GM10847 (cell line): ENCODE measurements around the gene TMEM200B.

Experiments used
- POLR2A ChIP-seq: IDR thresholded peaks from 2 replicates; pipeline ENCODE4 v1.6.1; 2011; ENCODE audit not compliant: insufficient read length; ENCODE audit errors: extremely low read depth

Gene TMEM200B

DNA sequence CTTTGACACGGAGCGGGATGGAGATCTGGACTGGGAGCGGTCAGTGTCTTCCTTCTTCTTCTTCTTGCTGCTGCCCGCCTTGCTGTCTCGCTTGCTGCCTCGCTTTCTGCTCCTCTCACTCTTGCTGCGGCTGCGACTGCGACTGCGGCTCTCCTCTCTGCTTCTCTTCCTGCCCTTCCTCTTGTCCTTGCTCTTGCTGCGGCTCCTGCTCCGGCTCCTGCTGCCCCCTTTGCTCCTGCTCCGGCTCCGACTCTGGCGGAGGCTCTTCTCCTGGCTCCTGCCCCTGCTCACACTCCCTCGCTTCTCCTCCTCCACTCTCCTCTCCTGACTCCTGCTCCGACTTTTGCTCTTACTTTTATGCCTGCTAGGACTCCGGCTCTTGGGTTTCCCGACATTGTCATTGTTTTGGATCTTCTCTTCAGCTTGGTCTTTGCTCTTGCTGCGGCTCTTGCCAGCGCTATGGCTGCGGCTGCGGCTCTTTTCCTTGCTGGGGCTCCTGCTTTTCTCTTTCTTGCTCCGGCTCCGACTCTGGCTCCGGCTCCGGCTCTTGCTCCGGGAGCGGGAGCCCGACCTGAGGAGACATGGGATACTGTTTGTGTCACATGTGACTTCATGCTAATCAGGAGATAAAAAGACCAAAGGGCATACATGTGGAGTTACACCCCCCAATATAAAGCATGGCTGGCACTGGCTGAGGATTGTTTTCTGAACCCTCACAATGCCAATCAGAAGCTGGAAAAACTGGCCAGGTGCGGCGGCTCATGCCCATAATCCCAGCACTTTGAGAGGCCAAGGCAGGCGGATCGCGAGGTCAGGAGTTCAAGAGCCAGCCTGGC lies 25.2 kb upstream of the TMEM200B start:
- TF ChIP-seq POLR2A, result no peak

DNA sequence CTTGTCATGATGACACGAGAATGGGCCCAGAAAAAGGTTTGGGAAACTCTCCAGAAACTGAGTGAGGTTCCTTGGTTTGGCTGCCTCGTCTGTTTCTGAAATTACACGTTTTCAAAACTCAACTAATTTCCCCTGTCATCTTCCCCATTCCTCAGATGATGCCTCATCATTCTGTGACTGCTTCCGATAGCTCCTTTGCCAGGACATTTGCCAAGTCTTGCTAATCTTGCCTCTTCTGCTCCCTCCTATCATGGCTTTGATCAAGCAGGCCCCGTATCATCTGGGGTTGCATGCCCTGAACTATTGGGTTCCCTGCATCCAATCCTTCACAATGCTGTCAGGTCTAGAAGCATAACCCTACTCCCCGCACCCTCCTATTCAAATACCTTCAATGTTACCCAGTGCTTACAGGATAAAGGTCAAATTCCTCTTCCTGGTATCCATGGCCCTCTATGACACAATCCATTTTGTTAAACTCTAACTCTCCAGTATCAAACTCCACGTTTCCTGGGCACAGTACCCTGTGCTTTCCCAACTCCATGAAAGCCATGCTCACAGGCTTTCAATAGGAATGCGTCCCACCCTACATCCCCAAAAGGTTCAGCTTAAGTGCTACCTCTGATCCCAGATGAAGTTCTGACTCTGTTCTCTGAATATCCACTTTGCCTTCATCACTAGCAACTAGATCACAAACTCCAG lies 22.2 kb upstream of the TMEM200B start:
- TF ChIP-seq POLR2A, result no peak

DNA sequence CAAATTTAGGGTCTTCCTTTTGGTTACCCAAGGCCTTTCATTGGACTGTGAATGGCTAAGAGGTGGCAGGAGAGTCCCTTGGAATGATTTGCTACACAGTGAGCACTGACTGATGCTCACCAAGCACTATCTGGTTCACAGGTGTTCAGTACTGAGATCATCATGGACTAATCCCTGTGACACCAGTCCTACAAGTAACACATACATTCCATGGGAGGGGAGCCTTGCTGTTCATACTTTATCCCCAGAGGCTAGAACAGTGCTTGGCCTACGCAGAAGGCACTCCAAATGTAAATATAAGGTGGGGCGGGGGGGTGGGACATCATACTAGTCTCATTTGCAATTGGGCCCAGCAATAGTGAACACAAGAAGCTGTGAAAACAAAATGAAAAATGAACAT lies 20.5 kb upstream of the TMEM200B start:
- TF ChIP-seq POLR2A, result no peak

DNA sequence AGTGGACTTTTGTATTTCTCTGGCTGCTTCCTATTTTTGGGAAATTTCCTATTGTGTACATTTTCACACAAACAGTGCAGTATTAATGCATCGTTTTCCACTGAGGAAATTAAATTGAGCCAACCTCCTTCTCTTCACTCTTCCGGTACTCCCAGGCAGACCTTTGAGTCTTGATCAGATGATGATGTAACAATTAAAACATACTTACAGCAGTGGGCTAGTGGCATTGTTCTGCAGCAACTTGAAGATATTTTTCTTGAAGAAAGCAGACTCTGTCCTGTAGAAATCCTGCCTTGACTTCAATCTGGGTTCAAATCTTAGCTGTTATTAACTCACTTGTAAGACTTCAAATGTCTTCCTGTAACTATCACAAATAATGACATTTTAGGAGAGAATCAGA lies 19.0 kb upstream of the TMEM200B start:
- no peak for TF ChIP-seq POLR2A

DNA sequence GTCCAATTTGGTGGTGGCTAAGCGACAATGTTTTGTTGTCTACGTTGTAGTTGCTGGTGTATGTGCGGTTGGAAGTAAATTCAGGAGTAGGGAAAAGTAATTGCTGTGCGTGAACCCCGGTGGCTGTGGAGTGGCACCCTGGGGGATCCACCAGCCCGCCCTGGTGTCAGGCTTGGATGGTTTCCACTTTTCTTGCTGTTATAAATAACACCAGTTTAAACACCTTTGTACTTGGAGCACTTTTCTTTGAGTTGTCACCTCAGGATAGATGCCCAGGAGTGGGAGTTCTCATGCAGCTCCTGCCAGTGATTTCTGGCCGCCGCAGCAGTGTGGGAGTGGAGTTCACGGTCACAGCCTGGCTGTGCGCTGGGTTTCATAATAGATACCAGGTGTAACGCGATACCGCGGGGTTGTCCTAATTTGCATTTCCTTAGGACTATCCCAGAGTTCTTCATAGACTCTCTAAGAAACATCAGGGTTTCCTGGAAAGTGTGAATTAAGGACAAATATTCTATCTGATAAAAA lies 12.8 kb upstream of the TMEM200B start:
- TF ChIP-seq POLR2A, result no peak

DNA sequence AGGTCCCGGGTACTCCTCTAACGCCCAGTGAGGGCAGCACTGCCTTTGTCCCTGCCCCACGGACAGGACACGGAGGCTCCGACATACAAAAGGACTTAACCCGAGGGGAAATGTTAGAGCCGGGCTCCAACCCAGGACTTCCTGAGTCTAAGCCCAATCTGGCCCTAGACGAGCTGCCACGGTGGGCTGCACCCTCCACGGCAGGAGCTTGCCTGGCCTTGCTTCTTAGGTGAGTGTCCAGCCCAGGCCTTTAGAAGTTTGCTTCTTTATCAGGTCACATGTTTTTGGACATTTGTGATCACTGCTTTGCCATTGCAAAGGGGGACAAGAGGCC lies 11.0 kb upstream of the TMEM200B start:
- no peak for TF ChIP-seq POLR2A

DNA sequence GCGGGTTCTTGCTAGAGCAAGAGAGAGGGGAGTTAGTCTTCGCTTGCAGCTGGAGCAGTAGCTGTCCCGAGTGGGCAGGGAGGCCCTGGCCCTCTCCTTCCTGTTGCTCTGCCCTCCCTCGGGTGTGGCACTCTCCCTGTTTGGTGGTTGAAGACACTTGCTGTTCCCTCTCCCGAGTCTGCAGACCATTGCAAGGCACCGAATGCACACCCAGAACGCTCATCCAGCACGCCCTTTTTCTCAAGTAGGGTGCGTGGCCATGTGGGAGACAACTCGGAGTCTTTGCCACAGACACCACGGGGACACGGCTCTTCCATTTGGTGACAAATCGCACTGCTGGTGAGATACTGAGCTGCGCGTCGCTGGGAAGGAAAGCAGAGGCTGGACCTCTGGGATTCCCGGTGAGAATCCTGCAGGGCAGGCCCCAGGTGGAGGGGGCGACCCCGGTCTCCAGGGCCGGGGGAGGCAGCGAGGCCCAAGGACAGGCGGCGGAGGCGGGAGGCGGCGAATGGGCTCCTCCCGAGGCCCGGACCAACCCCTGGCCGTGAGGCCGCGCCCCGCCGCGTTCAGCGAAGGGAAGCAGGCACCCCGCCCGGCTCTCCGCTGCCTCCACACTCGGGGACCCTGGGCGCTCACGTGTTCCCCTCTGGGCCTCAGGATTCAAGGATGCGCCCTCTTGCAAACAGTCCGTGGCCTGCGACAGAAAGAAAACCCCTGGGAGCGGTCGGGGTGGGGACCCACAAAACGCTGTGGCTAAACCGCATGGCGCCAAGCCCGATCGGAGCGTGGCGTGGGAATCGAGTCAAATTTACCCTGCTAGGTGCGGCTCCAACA lies 10.4 kb upstream of the TMEM200B start:
- no peak for TF ChIP-seq POLR2A

DNA sequence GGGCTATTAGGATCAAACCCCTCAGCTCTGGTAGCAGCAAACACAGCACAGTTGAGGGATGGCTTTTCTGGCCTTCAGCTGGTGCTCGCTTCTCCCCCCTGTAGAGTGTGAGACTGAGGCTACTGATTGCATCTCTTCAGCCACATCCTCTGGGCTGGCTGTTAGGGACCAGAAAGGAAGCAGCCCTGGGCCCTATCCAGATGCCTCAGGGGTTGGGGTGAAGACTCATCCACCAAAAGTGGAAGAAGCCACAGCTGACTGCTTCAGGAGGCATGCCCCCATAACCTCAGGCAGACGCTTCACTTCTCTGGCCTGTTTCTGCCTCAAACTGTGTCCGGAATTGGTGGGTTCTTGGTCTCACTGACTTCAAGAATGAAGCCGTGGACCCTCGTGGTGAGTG lies 6.2 kb upstream of the TMEM200B start:
- TF ChIP-seq POLR2A, result no peak

DNA sequence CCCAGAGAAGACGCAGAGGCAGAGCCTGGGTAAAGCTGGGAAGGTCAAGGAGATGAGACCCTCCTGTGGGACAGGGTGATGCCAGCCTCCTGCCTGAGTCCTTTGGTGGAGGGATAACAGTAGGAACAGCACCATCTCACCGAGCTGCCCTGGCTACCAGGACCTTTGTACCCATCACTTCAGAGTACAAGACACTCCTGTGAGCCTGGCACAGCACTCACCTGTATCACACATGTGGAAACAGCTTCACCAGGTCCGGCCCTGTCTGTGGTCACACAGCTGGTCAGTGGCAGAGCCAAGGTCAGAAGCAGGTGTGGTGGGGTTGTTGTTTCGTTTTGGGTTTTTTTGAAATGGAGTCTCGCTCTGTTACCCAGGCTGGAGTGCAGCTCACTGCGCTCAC lies 5.0 kb upstream of the TMEM200B start:
- no peak for TF ChIP-seq POLR2A

DNA sequence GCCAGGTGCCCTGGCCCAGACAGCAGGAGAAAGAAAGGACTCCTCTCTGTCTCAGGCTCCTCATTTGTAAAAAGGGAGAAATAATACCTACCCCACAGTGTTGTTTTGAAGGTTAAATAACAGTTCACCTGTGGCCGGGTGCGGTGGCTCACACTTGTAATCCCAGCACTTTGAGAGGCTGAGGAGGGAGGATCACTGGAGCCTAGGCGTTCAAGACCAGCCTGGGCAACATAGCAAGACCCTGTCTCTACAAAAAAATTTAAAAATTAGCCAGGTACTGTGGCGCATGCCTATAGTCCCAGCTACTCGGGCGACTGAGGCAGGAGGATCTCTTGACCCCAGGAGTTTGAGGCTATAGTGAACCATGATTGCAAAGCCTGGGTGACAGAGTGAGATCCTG lies 2.5 kb upstream of the TMEM200B start:
- no peak for TF ChIP-seq POLR2A

DNA sequence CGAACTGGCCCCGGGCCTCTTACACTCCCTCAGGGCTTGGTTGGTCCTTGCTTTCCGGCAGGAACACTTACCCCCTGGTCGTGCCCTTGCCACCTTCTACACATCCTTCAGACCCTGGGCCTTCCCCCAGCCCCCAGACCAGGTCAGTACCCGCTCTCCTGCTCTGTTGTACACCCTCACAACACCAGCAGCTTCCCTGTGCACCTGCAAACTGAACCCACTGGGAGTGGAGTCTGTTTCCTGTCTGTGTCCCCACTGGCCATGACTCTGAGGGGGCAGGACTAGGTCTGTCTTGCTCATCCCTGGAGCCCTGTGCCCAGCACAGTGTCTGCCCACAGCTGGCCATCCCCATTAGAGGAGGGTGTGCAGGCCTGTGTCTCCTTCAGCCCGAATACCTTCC lies 2.1 kb upstream of the TMEM200B start:
- no peak for TF ChIP-seq POLR2A

DNA sequence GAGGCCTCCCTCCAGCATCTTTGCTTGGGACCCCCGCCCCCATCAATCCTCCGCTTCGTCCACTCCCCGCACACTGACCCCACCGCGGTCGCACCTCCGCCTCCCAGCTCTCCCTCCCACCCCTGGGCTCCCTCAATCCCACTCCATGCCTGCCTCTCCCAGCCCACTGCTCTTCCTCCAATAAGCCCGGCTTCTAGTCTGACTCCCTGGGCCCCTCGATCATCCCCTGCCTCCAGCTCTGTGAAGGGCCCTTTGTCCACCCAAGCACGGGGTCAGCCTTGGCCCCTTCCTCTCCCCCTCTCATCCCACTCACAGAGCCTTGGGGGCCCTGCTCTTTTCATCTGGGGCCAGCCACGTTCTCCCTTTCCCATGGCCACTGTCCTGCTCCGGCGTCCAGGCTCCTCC lies 1.5 kb upstream of the TMEM200B start:
- TF ChIP-seq POLR2A, result no peak

DNA sequence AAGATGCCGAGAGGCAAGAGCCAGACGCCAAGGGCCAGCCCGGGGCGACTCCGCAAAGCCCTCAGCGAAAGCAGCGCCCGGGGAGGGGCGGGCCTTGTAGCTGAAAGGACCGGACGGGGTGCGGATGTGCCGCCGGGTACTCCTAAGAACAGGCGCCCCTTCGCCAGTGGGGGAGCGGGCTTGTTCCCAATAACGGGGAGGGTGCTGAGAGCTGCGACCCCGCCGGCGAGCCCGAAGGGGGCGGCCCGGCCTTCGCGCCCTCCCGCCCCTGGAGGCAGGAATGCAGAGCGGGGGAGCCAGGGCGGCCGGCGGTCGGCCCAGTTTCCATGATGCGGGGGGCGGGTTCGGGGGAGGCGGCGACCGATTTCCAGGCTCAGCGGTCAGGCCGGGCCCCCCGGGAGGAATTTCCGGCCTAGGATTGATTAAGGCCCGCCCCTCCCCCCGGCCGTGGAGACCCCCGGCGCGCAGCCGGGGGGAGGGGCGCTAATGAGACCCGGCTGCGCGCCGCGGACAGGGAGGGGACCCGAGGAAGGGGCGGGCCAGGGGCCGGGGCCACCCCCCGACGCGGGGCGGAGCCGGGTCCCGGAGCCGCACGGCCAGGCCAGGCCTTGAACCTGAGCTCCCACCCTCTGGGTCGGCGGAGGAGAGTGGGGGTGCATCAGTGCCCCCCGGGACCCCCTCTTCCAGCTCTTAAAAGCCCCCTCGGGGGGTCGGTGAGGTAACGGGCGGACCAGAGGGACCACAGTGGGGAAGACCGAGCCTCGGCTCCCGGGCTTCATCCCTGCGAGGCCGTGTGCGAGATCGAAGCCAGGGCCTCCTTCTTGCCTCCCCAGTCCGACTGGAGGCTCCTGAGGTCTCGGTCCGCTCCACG lies 898 bp upstream of the TMEM200B start:
- no peak for TF ChIP-seq POLR2A

DNA sequence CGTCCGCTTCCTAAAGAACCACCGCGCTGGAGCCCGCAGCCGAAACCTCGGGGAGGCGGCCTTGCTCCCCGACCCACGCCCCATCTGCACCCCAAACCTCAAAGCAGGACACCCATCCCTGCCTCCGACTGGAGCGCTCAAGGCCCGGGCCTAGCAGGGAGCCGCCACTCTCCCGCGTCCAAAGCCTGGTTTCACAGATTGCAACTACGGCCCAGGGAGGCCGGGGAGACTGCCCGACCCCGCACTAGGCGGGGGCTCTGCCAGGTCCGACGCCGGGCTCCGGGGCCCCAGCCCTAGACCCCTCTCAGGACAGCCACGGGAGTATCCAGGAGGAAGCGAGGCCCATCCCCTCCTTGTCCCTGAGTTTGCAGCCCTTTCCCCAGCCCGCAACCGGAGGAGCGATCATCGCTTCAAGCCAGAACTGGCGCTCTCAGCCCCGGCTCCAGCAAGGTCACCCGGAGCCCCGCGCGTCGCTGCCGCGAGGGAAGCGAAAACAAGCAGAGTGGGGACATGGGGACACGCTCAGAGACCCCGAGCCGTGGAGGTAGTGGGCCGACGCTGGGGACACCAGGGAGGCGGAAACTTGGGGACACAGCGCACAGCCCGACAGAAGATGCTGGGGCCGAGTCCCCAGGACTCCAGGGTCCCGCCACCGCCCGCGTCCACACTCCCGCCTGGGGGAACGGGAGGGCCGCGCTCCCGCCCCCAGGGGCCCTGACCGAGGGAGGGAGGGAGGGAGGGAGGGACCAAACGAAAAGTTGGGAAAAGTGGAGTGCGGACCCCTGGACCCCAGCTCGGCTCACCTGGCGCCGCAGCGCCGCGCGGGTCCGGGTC lies 433 bp downstream of the TMEM200B start:
- no peak for TF ChIP-seq POLR2A

DNA sequence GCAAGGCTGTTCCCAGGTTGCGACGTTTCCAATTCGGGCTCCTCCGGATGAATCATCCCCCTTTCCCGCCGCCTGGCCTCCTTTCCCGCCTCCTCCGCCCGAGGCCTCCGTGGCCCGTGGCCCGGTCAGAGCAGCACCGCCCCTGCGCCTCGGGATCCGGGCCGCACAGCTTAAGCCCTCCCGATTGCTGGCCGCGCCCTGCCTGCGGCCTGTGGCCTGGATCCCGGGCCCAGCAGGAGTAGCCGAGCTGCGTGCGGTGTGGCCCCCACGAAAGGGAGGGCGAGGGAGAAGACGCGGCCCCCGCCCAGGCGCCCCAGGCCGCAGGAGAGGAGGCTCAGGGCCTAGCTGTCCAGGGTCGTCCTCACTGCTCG lies 1.0 kb downstream of the TMEM200B start:
- no peak for TF ChIP-seq POLR2A
